A204.1 (cell line): ENCODE data around the gene RIOK3.
"Not testable (repeated sequence)": the region's sequence is repeated elsewhere in the genome, so short reads cannot be mapped to it uniquely, and the experiment has no call there.

ENCODE experiments used
- FAIRE-seq: peaks from 2 replicates; lab custom pipeline; 2012; peaks lifted over from hg19 to GRCh38; lab: Jason Lieb, UNC

The RIOK3 gene

GRCh38 chr18:23452728-23453679, at the start of gene RIOK3:
Gene RIOK3 (plus strand): TSS chr18:23453287. CDS start chr18:23453440, 153 bp downstream.
- peak; percentile 95 for FAIRE-seq

- FAIRE-seq = no peak
Measured at GRCh38 chr18:23403310-23403709, 49.8 kb upstream of the RIOK3 start.

GRCh38 chr18:23405636-23406035, 47.5 kb upstream of the RIOK3 start:
- FAIRE-seq = no peak

GRCh38 chr18:23406271-23406787, 46.8 kb upstream of the RIOK3 start:
- no peak for FAIRE-seq

GRCh38 chr18:23412351-23412964, 40.6 kb upstream of the RIOK3 start:
- no peak for FAIRE-seq

- FAIRE-seq = no peak
Measured at GRCh38 chr18:23415515-23415914, 37.6 kb upstream of the RIOK3 start.

- no peak for FAIRE-seq
Measured at GRCh38 chr18:23416298-23416697, 36.8 kb upstream of the RIOK3 start.

- no peak for FAIRE-seq
Measured at GRCh38 chr18:23421277-23421676, 31.8 kb upstream of the RIOK3 start.

- FAIRE-seq = no peak
Measured at GRCh38 chr18:23422751-23423418, 30.2 kb upstream of the RIOK3 start.

- FAIRE-seq = no peak
Measured at GRCh38 chr18:23424616-23425015, 28.5 kb upstream of the RIOK3 start.

GRCh38 chr18:23428821-23429220, 24.3 kb upstream of the RIOK3 start:
- no peak for FAIRE-seq

GRCh38 chr18:23429538-23429937, 23.5 kb upstream of the RIOK3 start:
- FAIRE-seq = not testable (repeated sequence)

GRCh38 chr18:23433360-23433759, 19.7 kb upstream of the RIOK3 start:
- FAIRE-seq = no peak

GRCh38 chr18:23437357-23438045, 15.6 kb upstream of the RIOK3 start:
- FAIRE-seq = no peak

- FAIRE-seq = peak; percentile 29
Measured at GRCh38 chr18:23438046-23438377, 15.1 kb upstream of the RIOK3 start.

GRCh38 chr18:23438608-23439366, 14.3 kb upstream of the RIOK3 start:
- FAIRE-seq = no peak

GRCh38 chr18:23440131-23440530, 13.0 kb upstream of the RIOK3 start:
- no peak for FAIRE-seq

GRCh38 chr18:23442958-23443357, 10.1 kb upstream of the RIOK3 start:
- FAIRE-seq = no peak

- FAIRE-seq = no peak
Measured at GRCh38 chr18:23448291-23448690, 4.8 kb upstream of the RIOK3 start.

- FAIRE-seq = no peak
Measured at GRCh38 chr18:23450022-23450421, 3.1 kb upstream of the RIOK3 start.

- no peak for FAIRE-seq
Measured at GRCh38 chr18:23451011-23451410, 2.1 kb upstream of the RIOK3 start.

- FAIRE-seq = no peak
Measured at GRCh38 chr18:23451491-23451890, 1.6 kb upstream of the RIOK3 start.
